Activated CD4-positive, alpha-beta T cell treated with anti-CD3 and anti-CD28 coated beads, Interleukin-2, Interleukin-4, amounts not matched to agents 100 ng/mL and 50 ng/mL, durations not matched to agents 16 hours and 8 hours (primary cell): ENCODE results near the gene REP15.
"Not testable (repeated sequence)": the region's sequence is repeated elsewhere in the genome, so short reads cannot be mapped to it uniquely, and the experiment has no call there.

Experiments
- DNase-seq: peaks from one replicate; pipeline ENCODE4 v3.0.0-alpha.2; 2020; ENCODE audit warnings: low spot score

Gene REP15

GRCh38 chr12:27696293-27696652 is at the start of gene REP15:
TSS of gene REP15 (plus strand) at chr12:27696447. CDS start at chr12:27696563, 116 bp downstream.
- no peak for DNase-seq

- no peak for DNase-seq
These were observed 46.2 kb upstream of the REP15 start for GRCh38 chr12:27650011-27650410.

- DNase-seq: no peak
These were observed 45.0 kb upstream of the REP15 start for GRCh38 chr12:27651201-27651600.

- peak; percentile 51 for DNase-seq
These were observed 44.0 kb upstream of the REP15 start for GRCh38 chr12:27652174-27652763.

- no peak for DNase-seq
These were observed 42.6 kb upstream of the REP15 start for GRCh38 chr12:27653661-27654060.

- not testable (repeated sequence) for DNase-seq
These were observed 40.8 kb upstream of the REP15 start for GRCh38 chr12:27655476-27655875.

GRCh38 chr12:27657296-27657695 is 39.0 kb upstream of the REP15 start:
- no peak for DNase-seq

- no peak for DNase-seq
These were observed 30.5 kb upstream of the REP15 start for GRCh38 chr12:27665704-27666103.

- DNase-seq: no peak
These were observed 29.7 kb upstream of the REP15 start for GRCh38 chr12:27666510-27666909.

- DNase-seq: peak; percentile 49
These were observed 28.7 kb upstream of the REP15 start for GRCh38 chr12:27667540-27667939.

GRCh38 chr12:27672051-27672450 is 24.2 kb upstream of the REP15 start:
- DNase-seq: no peak

- DNase-seq: no peak
These were observed 23.6 kb upstream of the REP15 start for GRCh38 chr12:27672643-27673042.

- no peak for DNase-seq
These were observed 23.0 kb upstream of the REP15 start for GRCh38 chr12:27673101-27673718.

- peak; percentile 6 for DNase-seq
These were observed 21.3 kb upstream of the REP15 start for GRCh38 chr12:27674989-27675388.

GRCh38 chr12:27680619-27681018 is 15.6 kb upstream of the REP15 start:
- no peak for DNase-seq

GRCh38 chr12:27682534-27682933 is 13.7 kb upstream of the REP15 start:
- no peak for DNase-seq

GRCh38 chr12:27685274-27685673 is 11.0 kb upstream of the REP15 start:
- no peak for DNase-seq

GRCh38 chr12:27686147-27686546 is 10.1 kb upstream of the REP15 start:
- no peak for DNase-seq

GRCh38 chr12:27688671-27689070 is 7.6 kb upstream of the REP15 start:
- no peak for DNase-seq

GRCh38 chr12:27689558-27690180 is 6.6 kb upstream of the REP15 start:
- DNase-seq: no peak

- DNase-seq: no peak
These were observed 2.8 kb upstream of the REP15 start for GRCh38 chr12:27693403-27693802.

- DNase-seq: no peak
These were observed 523 bp upstream of the REP15 start for GRCh38 chr12:27695556-27696292.
